Measurements from ENCODE around the gene DIPK1A. TPM values are rescaled to one million over a fixed set of nuclear protein-coding genes. Genes with fewer than 3 reads are reported as not detected.

DIPK1A gene
- total RNA-seq, 1 donor from 2014 or later = 7.2 TPM

DNA sequence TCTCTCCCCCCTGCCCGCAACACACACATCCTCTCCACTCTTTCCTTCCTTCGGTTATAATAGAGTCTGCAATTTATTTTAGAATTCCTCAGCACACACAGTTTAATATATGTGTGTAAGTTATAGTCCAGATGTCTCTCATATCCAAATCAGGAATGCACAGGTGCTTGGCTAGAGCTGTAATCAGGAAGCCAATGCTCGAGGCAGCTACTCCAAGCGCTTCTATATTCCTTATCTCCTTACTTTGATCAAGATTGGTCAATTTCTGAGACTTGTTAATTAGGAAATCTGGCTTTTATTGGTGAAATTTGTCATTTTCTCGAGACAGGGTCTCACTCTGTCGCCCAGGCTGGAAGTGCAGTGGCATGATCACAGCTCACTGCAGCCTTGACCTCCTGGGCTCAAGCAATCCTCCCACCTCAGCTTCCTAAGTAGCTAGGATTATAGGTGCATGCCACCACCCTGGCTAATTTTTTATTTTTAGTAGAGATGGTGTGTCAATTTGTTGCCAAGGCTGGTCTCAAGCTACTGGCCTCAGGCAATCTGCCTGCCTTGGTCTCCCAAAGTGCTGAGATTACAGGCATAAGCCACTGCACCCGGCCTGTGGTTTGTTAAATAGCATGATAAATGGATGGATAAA, 101.7 kb downstream of the DIPK1A start:
- peaks cover 7% of the 10 kb centered on the region for H3K9me3 Mint-ChIP-seq (ENCODE audit: unreplicated experiment)
- TF ChIP-seq, protein P1, sequence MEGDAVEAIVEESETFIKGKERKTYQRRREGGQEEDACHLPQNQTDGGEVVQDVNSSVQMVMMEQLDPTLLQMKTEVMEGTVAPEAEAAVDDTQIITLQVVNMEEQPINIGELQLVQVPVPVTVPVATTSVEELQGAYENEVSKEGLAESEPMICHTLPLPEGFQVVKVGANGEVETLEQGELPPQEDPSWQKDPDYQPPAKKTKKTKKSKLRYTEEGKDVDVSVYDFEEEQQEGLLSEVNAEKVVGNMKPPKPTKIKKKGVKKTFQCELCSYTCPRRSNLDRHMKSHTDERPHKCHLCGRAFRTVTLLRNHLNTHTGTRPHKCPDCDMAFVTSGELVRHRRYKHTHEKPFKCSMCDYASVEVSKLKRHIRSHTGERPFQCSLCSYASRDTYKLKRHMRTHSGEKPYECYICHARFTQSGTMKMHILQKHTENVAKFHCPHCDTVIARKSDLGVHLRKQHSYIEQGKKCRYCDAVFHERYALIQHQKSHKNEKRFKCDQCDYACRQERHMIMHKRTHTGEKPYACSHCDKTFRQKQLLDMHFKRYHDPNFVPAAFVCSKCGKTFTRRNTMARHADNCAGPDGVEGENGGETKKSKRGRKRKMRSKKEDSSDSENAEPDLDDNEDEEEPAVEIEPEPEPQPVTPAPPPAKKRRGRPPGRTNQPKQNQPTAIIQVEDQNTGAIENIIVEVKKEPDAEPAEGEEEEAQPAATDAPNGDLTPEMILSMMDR (IDR thresholded peaks at IDR 0.05; ENCODE audit: partially characterized antibody, unreplicated experiment) = no peak
- no peak for DNase-seq
- peaks cover 5% of the 10 kb centered on the region for H3K4me1 Mint-ChIP-seq (ENCODE audit: low read depth, unreplicated experiment)
- peak overlapping the region; percentile 26 for H3K4me3 Mint-ChIP-seq (ENCODE audit: unreplicated experiment)
- H3K36me3 Mint-ChIP-seq (ENCODE audit: unreplicated experiment) = no peaks in the 10 kb centered on the region
- peaks cover 3% of the 10 kb centered on the region for H3K27me3 Mint-ChIP-seq (ENCODE audit: unreplicated experiment)
- H3K27ac Mint-ChIP-seq (ENCODE audit: unreplicated experiment) = no peak overlapping the region

- DNase-seq = peak; percentile 23
- Mint-ChIP-seq H3K27me3 (ENCODE audit: unreplicated experiment) (peaks cover 4% of the 10 kb centered on the region), H3K4me1 (ENCODE audit: low read depth, unreplicated experiment) (peaks cover 11% of the 10 kb centered on the region), H3K27ac (ENCODE audit: unreplicated experiment) (no peak overlapping the region), H3K36me3 (ENCODE audit: unreplicated experiment) (no peaks in the 10 kb centered on the region), H3K9me3 (ENCODE audit: unreplicated experiment) (peaks cover 9% of the 10 kb centered on the region), H3K4me3 (ENCODE audit: unreplicated experiment) (peak overlapping the region; percentile 26)
- TF ChIP-seq, protein P1 (IDR thresholded peaks at IDR 0.05; ENCODE audit: partially characterized antibody, unreplicated experiment) = peak; percentile 96
These were observed 102.5 kb downstream of the DIPK1A start for GRCh38 chr1:92858564-92859399.

- TF ChIP-seq, protein P1 (IDR thresholded peaks at IDR 0.05; ENCODE audit: partially characterized antibody, unreplicated experiment) = no peak
- no peak for DNase-seq
- peaks cover 11% of the 10 kb centered on the region for H3K4me1 Mint-ChIP-seq (ENCODE audit: low read depth, unreplicated experiment)
- no peaks in the 10 kb centered on the region for H3K36me3 Mint-ChIP-seq (ENCODE audit: unreplicated experiment)
- H3K4me3 Mint-ChIP-seq (ENCODE audit: unreplicated experiment) = no peak overlapping the region
- H3K9me3 Mint-ChIP-seq (ENCODE audit: unreplicated experiment) = peaks cover 9% of the 10 kb centered on the region
- H3K27me3 Mint-ChIP-seq (ENCODE audit: unreplicated experiment) = peaks cover 4% of the 10 kb centered on the region
- H3K27ac Mint-ChIP-seq (ENCODE audit: unreplicated experiment) = no peak overlapping the region
These were observed 103.4 kb downstream of the DIPK1A start for GRCh38 chr1:92857817-92858216.

- DNase-seq = no peak
- Mint-ChIP-seq H3K4me3 (ENCODE audit: unreplicated experiment) (no peak overlapping the region), H3K27me3 (ENCODE audit: unreplicated experiment) (peaks cover 7% of the 10 kb centered on the region), H3K9me3 (ENCODE audit: unreplicated experiment) (peaks cover 13% of the 10 kb centered on the region), H3K4me1 (ENCODE audit: low read depth, unreplicated experiment) (peaks cover 16% of the 10 kb centered on the region), H3K27ac (ENCODE audit: unreplicated experiment) (peak overlapping the region; percentile 30), H3K36me3 (ENCODE audit: unreplicated experiment) (no peaks in the 10 kb centered on the region)
- TF ChIP-seq, protein P1 (IDR thresholded peaks at IDR 0.05; ENCODE audit: partially characterized antibody, unreplicated experiment) = no peak
These were observed 106.0 kb downstream of the DIPK1A start for GRCh38 chr1:92855236-92855635.
